K562 (cell line): ENCODE data around the gene TNNI2. TPM values are rescaled to one million over a fixed set of nuclear protein-coding genes. Genes with fewer than 3 reads are reported as not detected.

Experiments
- ATF3 ChIP-seq, 2 experiments: fragments of 450-650 bp in 1 of 2; sonication (generic) in 1 of 2; formaldehyde crosslinking in 1 of 2; IDR thresholded peaks in 1 of 2; conservative IDR thresholded peaks in 1 of 2; 2 replicates each; pipeline versions ENCODE4 v1.6.1 to v1.8.1; 2016 to 2023; ENCODE audit warnings: mild to moderate bottlenecking in 2 of 2, moderate library complexity in 2 of 2, inconsistent platforms in 1 of 2, missing genetic modification reagents in 1 of 2
- CBFA2T2 ChIP-seq: fragments of 450-650 bp; conservative IDR thresholded peaks from 2 replicates; pipeline ENCODE4 v1.6.1; 2017; ENCODE audit warnings: mild to moderate bottlenecking
- CEBPG ChIP-seq, 3 experiments: fragments of 200-800 bp in 1 of 3; sonication (Bioruptor generic) in 1 of 3; sonication (generic) in 1 of 3; formaldehyde crosslinking in 1 of 3; IDR thresholded peaks in 2 of 3; conservative IDR thresholded peaks in 1 of 3; 2 replicates each; pipeline versions ENCODE4 v1.6.1 to v1.8.0; 2016 to 2022; ENCODE audit warnings: missing compliant biosample characterization in 2 of 3, missing genetic modification characterization in 2 of 3, mild to moderate bottlenecking in 1 of 3, missing genetic modification reagents in 1 of 3
- E2F1 ChIP-seq: sonication (generic); formaldehyde crosslinking; IDR thresholded peaks from 2 replicates; pipeline ENCODE4 v1.8.1; 2023; ENCODE audit warnings: mild to moderate bottlenecking, missing genetic modification reagents, moderate library complexity
- ETV6 ChIP-seq, 3 experiments: fragments of 150-350 bp in 1 of 3; sonication (generic) in 1 of 3; formaldehyde crosslinking in 1 of 3; IDR thresholded peaks; 2 replicates each; pipeline versions ENCODE4 v1.6.1 to v1.8.0; 2014 to 2022; ENCODE audit warnings: borderline replicate concordance in 2 of 3, low read depth in 2 of 3, antibody characterized with exemption in 1 of 3, low read length in 1 of 3, mild to moderate bottlenecking in 1 of 3, missing genetic modification reagents in 1 of 3
- HDAC2 ChIP-seq: fragments of 450-650 bp; IDR thresholded peaks from 2 replicates; pipeline ENCODE4 v1.6.1; 2016; ENCODE audit warnings: mild to moderate bottlenecking
- NR2F6 ChIP-seq: fragments of 450-650 bp; formaldehyde crosslinking; IDR thresholded peaks from 2 replicates; pipeline ENCODE4 v1.4.0; 2020; ENCODE audit warnings: mild to moderate bottlenecking
- RAD21 ChIP-seq, 2 experiments: fragments of 250-450 bp in 1 of 2; fragments of 450-650 bp in 1 of 2; sonication (Bioruptor Pico) in 1 of 2; formaldehyde crosslinking in 1 of 2; IDR thresholded peaks in 1 of 2; conservative IDR thresholded peaks in 1 of 2; 2 replicates each; pipeline versions ENCODE4 v1.4.0 to v1.8.0; 2020 to 2022; ENCODE audit warnings: mild to moderate bottlenecking in 2 of 2, moderate library complexity in 1 of 2
- STAG1 ChIP-seq: sonication (generic); formaldehyde crosslinking; IDR thresholded peaks from 2 replicates; pipeline ENCODE4 v1.5.0; 2020; ENCODE audit warnings: missing genetic modification reagents, borderline replicate concordance
- ZNF175 ChIP-seq: fragments of 200-800 bp; sonication (Bioruptor generic); IDR thresholded peaks from 2 replicates; pipeline ENCODE4 v1.6.1; 2016; ENCODE audit warnings: low read depth, mild to moderate bottlenecking, missing genetic modification characterization, missing compliant biosample characterization
- polyA plus RNA-seq, 8 experiments: library from polyadenylated mRNA; depleted of rRNA in 4 of 8; stranded (reverse) in 5 of 8; unstranded in 3 of 8; fragments of >200 nt; fragmentation: Nextera tagmentation in 2 of 8; fragmentation: Illumina TruSeq in 1 of 8; extraction: Ambion mirVana in 2 of 8; extraction: Trizol in 1 of 8; gene quantifications; 2 replicates each; pipeline versions ENCODE4 v1.2.1 to v1.2.3, GENCODE V29; 2011 to 2014; ENCODE audit warnings: inconsistent platforms in 1 of 8, missing spikeins in 1 of 8
- total RNA-seq, 7 experiments: library from RNA; depleted of rRNA in 6 of 7; stranded (reverse); fragments of >200 nt in 6 of 7; fragmentation: Illumina TruSeq in 2 of 7; extraction: Trizol in 2 of 7; gene quantifications; 2 replicates each; pipeline versions ENCODE4 v1.2.1 to v1.2.3, GENCODE V29; 2011 to 2021; ENCODE audit warnings: low replicate concordance in 1 of 7
- TF ChIP-seq, protein P1 (sequence below): fragments of 200-800 bp; sonication (Bioruptor generic); IDR thresholded peaks from 2 replicates; pipeline ENCODE4 v1.6.1; 2017; ENCODE audit warnings: missing genetic modification characterization, missing compliant biosample characterization
- TF ChIP-seq, protein P2 (sequence below), 2 experiments: IDR thresholded peaks in 1 of 2; conservative IDR thresholded peaks in 1 of 2; 2 replicates each; pipeline ENCODE4 v1.6.1; 2016; ENCODE audit warnings: low read depth in 2 of 2, mild to moderate bottlenecking in 1 of 2, missing compliant biosample characterization in 1 of 2, missing genetic modification characterization in 1 of 2, moderate library complexity in 1 of 2
- TF ChIP-seq, protein P3 (sequence below): fragments of 150-350 bp; conservative IDR thresholded peaks from 2 replicates; pipeline ENCODE4 v1.6.1; 2014; ENCODE audit warnings: low read length

Gene TNNI2
- total and polyA plus RNA-seq, 9 of the 15 experiments (the other 6 are each of a cell fraction or from before 2014, with no cell fraction given): not detected

- TF ChIP-seq, protein P1, sequence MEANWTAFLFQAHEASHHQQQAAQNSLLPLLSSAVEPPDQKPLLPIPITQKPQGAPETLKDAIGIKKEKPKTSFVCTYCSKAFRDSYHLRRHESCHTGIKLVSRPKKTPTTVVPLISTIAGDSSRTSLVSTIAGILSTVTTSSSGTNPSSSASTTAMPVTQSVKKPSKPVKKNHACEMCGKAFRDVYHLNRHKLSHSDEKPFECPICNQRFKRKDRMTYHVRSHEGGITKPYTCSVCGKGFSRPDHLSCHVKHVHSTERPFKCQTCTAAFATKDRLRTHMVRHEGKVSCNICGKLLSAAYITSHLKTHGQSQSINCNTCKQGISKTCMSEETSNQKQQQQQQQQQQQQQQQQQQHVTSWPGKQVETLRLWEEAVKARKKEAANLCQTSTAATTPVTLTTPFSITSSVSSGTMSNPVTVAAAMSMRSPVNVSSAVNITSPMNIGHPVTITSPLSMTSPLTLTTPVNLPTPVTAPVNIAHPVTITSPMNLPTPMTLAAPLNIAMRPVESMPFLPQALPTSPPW (CRISPR knock-in tag): peak; percentile 79
- no peak for TF ChIP-seq STAG1 (CRISPR knock-in tag)
- no peak for TF ChIP-seq NR2F6 (CRISPR knock-in tag)
- peak; percentile 60; the same call in 1 of the 2 replicates for TF ChIP-seq ATF3 (IDR thresholded peaks at IDR 0.05)
- TF ChIP-seq ATF3 (CRISPR knock-in tag; conservative IDR thresholded peaks at IDR 0.05): no peak
- TF ChIP-seq E2F1 (CRISPR knock-in tag): no peak
- TF ChIP-seq, protein P2, sequence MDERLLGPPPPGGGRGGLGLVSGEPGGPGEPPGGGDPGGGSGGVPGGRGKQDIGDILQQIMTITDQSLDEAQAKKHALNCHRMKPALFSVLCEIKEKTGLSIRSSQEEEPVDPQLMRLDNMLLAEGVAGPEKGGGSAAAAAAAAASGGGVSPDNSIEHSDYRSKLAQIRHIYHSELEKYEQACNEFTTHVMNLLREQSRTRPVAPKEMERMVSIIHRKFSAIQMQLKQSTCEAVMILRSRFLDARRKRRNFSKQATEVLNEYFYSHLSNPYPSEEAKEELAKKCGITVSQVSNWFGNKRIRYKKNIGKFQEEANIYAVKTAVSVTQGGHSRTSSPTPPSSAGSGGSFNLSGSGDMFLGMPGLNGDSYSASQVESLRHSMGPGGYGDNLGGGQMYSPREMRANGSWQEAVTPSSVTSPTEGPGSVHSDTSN (CRISPR knock-in tag; IDR thresholded peaks at IDR 0.05; ENCODE audit: low read depth): no peak
- TF ChIP-seq, protein P2 (tag; conservative IDR thresholded peaks at IDR 0.05; ENCODE audit: low read depth): no peak
- TF ChIP-seq HDAC2: peak; percentile 74; the same call in 1 of the 2 replicates
- peak in 1 of 2 experiments; percentile 53; a peak in 1 of 4 replicates for TF ChIP-seq ETV6 (IDR thresholded peaks at IDR 0.05; ENCODE audit: borderline replicate concordance in 1 of 2, low read depth in 2 of 2, low read length in 1 of 2)
- TF ChIP-seq ETV6 (CRISPR knock-in tag; IDR thresholded peaks at IDR 0.05; ENCODE audit: borderline replicate concordance): no peak
- TF ChIP-seq, protein P3, sequence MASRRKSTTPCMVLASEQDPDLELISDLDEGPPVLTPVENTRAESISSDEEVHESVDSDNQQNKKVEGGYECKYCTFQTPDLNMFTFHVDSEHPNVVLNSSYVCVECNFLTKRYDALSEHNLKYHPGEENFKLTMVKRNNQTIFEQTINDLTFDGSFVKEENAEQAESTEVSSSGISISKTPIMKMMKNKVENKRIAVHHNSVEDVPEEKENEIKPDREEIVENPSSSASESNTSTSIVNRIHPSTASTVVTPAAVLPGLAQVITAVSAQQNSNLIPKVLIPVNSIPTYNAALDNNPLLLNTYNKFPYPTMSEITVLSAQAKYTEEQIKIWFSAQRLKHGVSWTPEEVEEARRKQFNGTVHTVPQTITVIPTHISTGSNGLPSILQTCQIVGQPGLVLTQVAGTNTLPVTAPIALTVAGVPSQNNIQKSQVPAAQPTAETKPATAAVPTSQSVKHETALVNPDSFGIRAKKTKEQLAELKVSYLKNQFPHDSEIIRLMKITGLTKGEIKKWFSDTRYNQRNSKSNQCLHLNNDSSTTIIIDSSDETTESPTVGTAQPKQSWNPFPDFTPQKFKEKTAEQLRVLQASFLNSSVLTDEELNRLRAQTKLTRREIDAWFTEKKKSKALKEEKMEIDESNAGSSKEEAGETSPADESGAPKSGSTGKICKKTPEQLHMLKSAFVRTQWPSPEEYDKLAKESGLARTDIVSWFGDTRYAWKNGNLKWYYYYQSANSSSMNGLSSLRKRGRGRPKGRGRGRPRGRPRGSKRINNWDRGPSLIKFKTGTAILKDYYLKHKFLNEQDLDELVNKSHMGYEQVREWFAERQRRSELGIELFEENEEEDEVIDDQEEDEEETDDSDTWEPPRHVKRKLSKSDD: no peak
- TF ChIP-seq CBFA2T2: peak; percentile 84
- TF ChIP-seq ZNF175: peak; percentile 61; the same call in 1 of the 2 replicates
- no peak for TF ChIP-seq CEBPG (CRISPR knock-in tag; IDR thresholded peaks at IDR 0.05)
- TF ChIP-seq CEBPG (tag; conservative IDR thresholded peaks at IDR 0.05 in 1 of 2, IDR thresholded peaks at IDR 0.05 in 1 of 2): no peak
- no peak for TF ChIP-seq RAD21 (CRISPR knock-in tag; conservative IDR thresholded peaks at IDR 0.05 in 1 of 2, IDR thresholded peaks at IDR 0.05 in 1 of 2)
Measured at GRCh38 chr11:1844221-1845094, 5.7 kb downstream of the TNNI2 start (continued).
